8988T (cell line): Measurements from ENCODE around the gene PDK3.

Experiments used
- DNase-seq: peaks from one replicate; pipeline ENCODE4 v3.0.0; 2011

The PDK3 gene

GRCh38 chrX:24563291-24564010 lies 98.4 kb downstream of the PDK3 start:
- DNase-seq: no peak

DNA sequence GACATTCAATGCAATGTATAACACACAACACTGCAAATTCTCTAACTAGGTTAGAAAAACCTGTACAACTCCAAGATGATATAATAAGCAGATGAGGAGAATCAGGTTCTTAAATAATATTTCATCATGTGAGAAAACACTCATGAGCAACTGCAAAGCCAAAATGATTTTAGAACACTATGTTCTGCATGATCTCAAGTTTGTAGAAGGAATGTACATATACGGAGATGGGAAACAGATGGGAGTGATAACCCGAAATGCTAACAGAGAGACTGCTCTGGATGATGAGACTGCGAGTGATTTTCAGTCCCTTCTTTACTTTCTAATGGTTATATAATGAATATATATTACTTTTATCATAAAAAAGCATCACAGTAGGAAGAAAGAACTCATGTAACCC lies 101.2 kb downstream of the PDK3 start:
- no peak for DNase-seq

DNA sequence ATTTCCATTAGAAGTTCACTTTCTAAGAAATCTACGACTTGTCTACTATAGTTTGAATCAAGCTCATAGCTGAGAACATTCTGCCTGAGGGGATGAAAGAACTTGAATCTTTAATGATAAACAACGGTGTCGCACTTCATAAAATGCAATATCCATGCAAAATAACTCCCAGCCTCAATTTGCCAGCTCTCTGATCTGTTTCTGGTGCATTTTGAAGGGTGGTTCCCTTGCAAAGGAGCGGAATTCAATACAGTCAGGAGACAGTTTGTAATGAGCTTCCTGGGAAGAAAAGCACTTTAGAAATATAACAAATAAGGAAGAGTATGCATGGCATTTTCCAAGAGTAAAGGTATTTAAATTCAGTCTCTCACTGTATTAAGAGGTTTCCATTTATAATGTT lies 102.1 kb downstream of the PDK3 start:
- DNase-seq: no peak

- DNase-seq: no peak
Observed at GRCh38 chrX:24574743-24575142, 109.7 kb downstream of the PDK3 start.

DNA sequence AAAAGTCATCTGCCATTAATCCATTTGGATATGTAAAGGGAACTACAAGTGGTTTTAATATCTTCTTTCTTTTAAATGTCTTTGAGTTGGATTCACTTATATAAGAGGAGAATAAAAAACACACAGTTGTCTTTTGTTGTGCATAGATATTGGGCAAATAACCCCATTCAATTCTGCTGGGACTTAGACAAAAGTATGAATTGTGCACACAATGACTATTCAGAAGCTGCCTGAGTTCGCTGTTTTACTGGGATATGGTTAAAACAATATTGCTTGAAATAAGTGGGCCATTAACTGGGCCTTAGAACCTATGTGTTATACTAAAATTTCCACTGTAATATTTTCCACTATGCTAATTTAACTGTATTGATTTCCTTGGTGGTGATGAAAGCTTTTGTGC lies 110.4 kb downstream of the PDK3 start:
- DNase-seq: no peak

- no peak for DNase-seq
Observed at GRCh38 chrX:24577091-24577490, 112.0 kb downstream of the PDK3 start.
